Stimulated activated CD8-positive, alpha-beta memory T cell treated with anti-CD3 and anti-CD28 coated beads, Interleukin-7, amount 100 ng/mL, for 1 hour (primary cell): ENCODE measurements around the gene TANK.
"Not testable (repeated sequence)": the region's sequence is repeated elsewhere in the genome, so short reads cannot be mapped to it uniquely, and the experiment has no call there.

Source experiments
- DNase-seq, 2 donors: peaks; one replicate each; pipeline ENCODE4 v3.0.0-alpha.2; 2020; ENCODE audit warnings: low read depth in 2 of 2

The TANK gene

DNA sequence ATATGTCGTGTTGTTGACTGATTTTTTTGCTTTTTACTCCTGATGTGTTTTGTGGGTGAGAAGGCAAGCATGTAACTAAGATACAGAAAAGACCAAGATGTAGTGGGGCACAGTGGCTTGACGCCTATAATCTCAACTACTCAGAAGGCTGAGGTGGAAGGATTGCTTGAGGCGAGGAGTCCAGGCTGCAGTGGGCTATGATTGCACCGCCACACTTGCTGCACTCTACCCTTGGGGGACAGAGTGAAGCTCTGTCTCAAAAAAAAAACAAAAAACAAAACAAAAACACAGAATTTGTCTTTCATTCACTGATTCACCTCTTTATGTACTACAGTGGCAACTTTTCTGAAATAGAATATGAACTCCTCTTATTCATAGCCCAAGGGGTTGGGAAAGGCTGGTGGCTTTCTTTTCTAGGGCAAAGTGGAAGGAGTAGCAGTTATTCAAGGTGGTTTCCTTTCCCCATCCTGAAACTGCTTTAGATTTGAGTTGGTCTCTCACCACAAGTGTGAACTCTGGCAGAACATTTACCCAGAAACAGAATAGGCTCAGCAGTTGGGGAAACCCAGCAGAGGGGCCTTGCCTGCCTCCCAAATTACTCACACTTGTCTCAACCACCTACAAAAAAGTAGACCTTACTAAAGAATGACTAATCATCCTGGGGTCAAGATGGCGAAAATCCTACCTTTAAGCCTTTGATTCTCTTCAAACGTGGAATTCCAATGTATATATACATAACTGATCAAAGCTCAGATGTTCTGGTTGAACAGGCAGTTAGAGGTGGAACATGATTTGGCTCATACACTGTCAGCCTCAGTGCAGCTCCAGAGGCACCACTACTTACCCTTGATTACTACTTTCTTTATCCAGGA is 6.5 kb downstream of the TANK start:
- DNase-seq = no peak

DNA sequence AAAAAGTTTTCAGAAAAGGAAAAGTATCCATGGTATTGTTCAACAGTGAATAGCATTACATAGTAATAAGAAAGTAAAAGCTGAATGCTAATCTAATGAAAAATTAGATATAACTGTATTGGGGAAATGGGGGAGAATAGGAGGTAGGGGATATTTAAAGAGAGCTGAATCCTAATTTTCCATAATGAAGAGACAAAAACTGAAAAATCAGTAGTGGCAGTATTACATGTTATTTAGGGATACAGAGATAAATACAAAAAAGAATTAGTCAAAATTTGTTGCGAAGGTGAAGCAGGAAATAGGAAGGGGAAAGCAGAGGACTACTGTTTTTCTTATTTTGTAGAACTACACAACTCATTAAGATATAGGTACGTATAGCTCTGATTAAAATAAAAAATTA is 9.1 kb downstream of the TANK start:
- DNase-seq = no peak

GRCh38 chr2:161170377-161170776 is 10.1 kb downstream of the TANK start:
- no peak for DNase-seq

DNA sequence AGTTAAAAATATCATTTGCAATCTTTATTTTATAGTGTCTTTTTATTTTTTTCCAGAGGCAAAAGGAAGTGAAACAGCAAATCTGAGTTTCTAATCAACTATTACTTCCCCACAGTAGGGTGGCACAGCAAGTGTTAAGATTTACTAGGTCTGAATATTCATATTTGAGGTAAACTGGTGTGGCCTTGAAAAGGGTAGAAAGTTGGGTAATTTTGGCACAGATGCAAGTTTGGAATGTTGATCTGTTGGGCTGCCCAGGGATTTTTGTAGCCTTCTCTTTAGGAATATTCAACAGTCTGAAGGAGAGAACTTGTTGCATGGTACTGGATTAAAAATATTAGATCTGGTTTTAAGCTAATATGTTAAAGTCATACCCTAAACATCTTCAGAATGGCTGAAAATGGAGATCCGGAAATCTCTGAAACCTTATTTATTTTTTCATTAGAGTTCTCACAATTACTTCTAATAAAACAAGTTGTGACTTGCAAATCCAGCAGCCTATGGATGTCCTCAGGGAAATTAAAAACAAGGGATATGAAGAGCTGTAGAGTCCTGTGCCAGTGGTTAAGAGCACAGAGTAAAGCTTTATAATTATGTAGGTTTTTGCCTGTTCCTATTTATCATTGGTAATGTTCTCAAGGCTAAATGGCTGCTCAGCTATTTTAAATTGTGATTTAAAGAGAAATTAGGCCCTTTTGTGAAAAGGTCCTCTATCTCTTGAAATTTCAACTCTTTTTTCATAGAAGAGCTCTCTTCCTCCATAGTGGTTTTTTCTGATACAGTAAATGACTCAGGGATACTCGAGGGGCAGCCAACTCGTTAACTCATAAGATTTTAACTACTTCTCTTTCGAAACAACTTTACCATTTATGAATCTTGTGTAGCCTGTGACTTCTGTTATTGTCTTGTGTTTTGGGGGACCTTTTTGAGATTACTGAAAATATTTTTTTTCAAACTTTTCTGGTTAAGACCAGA is 11.0 kb downstream of the TANK start:
- no peak for DNase-seq

DNA sequence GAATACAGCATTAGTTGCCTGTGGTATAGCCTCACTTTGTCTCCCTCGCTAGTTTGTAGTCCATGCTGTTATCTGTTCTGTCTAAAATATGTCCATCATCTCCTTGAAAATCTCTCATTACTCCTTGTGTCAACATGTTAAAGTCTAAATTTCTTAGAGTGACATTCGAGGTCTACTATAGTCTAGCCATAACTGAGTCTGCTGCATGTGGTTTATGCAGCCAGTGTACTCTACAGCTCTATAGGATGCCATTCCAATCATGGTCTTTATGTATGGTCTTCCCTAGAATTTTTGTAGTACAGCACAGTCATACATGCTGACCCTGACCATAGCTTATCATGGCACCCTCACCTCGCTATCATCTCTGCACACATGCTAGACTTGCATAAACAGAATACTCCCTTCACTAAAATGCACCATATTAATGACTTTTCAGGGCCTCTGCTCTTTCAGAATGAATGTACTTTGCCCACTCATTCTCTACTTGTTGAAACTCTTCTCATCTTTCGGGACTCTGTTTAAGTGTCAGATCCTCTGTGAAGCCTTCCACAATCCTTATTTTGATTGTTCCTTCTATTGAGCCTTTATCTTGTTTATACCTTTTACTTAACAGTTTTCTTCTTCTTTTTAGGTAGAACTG is 12.8 kb downstream of the TANK start:
- DNase-seq = no peak

GRCh38 chr2:161173541-161174194 is 13.4 kb downstream of the TANK start:
- DNase-seq = no peak

- DNase-seq = no peak
Measured at GRCh38 chr2:161177969-161178368, 17.7 kb downstream of the TANK start.

DNA sequence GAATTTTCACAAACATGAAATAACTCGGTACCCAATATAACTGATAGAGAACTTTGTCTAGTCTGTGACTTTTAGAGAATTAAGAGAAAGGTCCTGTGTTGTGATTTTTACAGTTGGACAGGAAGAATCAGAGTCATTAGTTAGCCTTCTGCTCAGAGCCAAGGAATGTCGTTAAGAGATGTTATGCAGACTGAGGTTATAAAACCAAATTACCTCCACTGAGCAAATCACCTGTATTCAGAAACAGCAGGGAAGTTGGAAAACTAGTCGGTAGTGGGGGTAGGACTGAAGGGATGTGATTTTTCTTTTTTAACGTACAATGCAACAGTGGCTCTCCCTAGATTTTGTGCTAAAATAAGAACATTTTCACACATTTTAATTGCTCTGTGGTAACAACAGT is 18.5 kb downstream of the TANK start:
- DNase-seq = no peak

GRCh38 chr2:161190050-161190449 is 29.8 kb downstream of the TANK start:
- no peak for DNase-seq

GRCh38 chr2:161195602-161196001 is 35.4 kb downstream of the TANK start:
- not testable (repeated sequence) for DNase-seq

DNA sequence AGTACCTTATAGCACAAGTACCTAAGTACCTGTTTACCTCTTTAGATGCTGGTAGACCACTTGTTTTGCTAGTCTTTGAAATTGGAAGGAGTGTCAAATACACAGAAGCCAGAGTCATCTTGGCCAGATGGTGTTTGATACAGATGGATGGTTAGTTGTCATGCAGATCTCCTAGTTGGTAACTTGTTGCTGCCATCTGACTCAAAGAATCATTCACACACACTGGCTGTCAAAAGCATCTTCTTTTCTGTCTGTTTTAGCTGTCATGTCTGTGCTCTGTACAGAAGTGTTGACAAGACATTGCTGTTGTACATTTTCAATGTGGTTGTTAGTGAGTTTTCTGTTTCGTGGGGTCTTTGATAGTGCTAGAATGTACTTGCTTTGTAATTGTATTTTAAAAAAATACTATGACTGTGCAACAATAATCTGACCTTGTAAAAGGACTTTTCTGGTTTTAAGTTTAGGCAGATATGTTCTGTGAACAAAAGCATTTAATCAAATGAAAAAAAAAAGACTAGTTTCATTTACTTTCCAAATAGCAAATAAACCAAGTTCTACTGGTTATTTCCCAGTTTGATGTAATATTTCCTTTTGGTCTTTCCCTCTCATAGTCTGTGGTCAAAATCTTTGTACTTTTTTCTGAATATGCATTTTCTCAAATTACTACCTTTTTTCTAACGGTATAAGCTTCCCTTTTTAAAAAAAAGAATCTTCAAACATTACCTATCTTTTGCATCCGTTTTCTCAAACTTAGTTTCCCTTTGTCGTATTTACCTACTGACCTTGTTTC is 39.9 kb downstream of the TANK start:
- DNase-seq = no peak

GRCh38 chr2:161204846-161205245 is 44.6 kb downstream of the TANK start:
- DNase-seq = no peak

- no peak for DNase-seq
Measured at GRCh38 chr2:161206471-161207032, 46.3 kb downstream of the TANK start.

GRCh38 chr2:161207941-161208340 is 47.7 kb downstream of the TANK start:
- no peak for DNase-seq

DNA sequence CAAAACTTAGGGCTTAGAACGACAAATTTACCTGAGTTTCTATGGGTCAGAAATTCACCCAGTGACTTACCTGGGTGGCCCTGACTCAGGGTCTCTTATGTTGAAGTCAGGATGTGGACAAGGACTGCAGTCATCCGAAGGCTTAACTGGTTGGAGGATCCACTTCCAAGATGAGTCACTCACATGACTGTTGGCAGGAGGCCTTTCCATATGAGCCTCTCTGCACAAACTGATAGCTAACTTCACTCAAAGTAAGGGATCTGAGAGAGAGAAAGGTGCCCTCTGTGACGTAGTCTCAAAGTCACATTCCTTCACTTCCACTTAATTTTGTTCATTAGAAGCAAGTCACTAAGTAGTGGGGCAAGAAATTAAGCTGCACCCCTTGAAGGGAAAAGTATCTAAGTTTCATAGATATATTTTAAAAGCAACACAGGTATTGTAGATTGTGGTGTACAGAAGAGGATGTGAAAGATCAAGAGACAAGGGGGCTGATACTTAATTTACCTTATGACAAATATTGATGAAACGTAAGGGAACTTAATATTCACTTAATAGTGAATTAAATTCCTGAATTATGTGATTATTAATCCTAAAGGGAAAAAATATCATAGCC is 48.4 kb downstream of the TANK start:
- no peak for DNase-seq

DNA sequence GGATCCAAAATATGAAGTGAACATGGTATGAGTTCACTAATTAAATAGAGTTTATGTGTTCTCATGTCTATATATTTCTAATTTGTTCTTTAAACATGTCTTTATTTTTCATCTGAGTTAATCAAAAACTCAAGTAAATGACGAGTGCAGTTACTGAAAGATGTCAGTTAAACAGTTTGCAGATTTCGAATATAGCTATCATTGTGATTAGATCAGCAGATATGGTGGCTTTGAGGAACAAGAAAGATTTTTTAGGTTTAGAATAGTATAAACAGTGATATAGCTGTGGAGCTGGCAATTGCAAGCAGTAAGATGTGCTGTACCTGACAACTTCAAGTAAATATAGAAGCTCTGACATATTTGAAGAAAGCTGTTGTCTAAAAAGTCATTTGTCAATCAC is 49.7 kb downstream of the TANK start:
- no peak for DNase-seq

DNA sequence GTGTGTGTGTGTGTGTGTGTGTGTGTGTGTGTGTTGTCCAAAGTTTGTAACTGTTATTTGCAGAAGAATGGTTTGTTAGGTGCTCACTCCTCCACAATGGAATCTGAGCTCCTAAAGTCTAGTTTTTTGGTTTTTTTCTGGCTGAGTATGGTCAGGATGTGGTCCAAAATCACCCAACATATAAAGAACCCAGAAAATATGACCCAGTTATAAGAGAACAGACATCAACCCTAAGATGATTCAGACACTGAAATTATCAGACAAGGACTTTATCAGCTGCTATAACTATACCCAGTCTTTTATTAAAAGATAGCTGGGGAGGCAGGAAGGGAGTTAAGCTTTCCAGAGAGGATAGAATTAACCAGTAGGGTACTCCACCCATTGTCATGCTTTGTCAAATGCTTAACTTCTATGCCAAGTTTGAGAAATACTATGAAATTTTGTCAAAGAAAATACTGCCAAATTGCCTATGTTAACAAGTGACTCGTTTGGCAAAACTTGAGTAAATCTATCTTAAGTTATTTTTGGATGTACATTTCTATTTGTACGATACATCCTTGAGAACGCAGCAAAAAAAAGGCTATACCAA is 57.5 kb downstream of the TANK start:
- no peak for DNase-seq

- no peak for DNase-seq
Measured at GRCh38 chr2:161219211-161219610, 59.0 kb downstream of the TANK start.

DNA sequence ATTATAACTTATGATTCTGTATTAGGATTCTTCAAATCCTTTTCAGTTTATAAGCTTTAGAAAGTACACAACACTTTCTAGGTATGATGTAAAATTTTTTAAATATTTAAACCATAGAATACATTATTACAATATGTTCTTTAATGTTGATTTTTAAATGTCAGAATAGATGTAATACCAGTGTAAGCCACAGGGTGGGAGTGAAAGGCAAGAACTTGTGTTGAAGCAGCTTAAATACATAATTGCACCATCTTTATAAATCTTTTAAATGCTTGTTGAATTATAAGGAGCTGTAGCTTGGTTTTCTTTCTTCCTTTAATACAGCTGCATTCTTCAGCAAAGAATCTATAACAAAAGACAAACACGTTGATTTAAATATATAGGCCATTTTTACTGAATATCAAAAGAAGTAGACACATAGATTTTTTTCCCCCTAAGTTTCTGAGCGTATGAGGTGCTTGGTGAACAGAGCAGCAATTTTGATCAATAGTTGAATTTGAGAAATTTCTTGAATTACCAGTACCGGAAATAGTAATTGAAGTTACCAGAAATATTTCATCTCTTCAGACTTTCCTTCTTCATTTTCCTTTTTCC is 63.0 kb downstream of the TANK start:
- no peak for DNase-seq
